Measurements from ENCODE around the gene COLEC12. TPM values are rescaled to one million over a fixed set of nuclear protein-coding genes. Genes with fewer than 3 reads are reported as not detected.

Gene COLEC12
- total RNA-seq, 2 donors from 2014 or later, result 1.9 to 4.7 TPM

DNA sequence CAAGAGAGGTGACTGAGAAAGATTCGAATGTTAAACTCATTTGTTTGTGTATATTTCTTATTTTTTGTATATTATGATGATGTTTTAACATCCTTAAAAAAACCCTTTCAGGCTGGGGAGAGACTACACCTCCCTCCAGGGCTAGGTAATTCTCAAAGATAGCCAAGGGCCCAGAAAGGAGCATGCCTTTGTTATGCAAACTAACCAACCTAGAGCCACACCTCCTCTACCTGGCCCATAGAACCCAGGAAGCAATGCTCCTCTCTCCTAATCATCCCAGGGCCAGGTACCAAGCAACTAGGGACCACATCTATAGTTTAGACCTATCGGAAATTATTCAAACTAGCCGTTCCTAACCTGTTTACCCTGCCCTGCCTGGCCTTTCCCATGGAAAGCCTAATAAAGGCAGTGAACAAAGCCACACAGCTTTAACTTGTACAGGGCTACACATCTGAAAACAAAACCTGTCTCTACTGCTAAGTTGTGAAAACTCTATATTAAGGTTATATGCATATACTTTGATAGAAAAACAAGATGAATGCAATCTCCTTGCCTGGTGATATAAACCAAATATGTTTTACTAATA lies 79.7 kb downstream of the COLEC12 start:
- Histone ChIP-seq H3K27ac (no peak overlapping the region), H3K9ac (ENCODE audit: low read depth in 2 of 2, low read length in 2 of 2) (no peak overlapping the region), H3K27me3 (no peaks in the 10 kb centered on the region), H3K36me3 (no peaks in the 10 kb centered on the region), H3K9me3 (no peaks in the 10 kb centered on the region), H3K4me1 (no peaks in the 10 kb centered on the region), H3K4me3 (no peak overlapping the region)
- intact Hi-C loops (cut with DNase I), result no loop called here
- no peak for DNase-seq
- TF ChIP-seq, protein P1, sequence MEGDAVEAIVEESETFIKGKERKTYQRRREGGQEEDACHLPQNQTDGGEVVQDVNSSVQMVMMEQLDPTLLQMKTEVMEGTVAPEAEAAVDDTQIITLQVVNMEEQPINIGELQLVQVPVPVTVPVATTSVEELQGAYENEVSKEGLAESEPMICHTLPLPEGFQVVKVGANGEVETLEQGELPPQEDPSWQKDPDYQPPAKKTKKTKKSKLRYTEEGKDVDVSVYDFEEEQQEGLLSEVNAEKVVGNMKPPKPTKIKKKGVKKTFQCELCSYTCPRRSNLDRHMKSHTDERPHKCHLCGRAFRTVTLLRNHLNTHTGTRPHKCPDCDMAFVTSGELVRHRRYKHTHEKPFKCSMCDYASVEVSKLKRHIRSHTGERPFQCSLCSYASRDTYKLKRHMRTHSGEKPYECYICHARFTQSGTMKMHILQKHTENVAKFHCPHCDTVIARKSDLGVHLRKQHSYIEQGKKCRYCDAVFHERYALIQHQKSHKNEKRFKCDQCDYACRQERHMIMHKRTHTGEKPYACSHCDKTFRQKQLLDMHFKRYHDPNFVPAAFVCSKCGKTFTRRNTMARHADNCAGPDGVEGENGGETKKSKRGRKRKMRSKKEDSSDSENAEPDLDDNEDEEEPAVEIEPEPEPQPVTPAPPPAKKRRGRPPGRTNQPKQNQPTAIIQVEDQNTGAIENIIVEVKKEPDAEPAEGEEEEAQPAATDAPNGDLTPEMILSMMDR (IDR thresholded peaks at IDR 0.05), result no peak

DNA sequence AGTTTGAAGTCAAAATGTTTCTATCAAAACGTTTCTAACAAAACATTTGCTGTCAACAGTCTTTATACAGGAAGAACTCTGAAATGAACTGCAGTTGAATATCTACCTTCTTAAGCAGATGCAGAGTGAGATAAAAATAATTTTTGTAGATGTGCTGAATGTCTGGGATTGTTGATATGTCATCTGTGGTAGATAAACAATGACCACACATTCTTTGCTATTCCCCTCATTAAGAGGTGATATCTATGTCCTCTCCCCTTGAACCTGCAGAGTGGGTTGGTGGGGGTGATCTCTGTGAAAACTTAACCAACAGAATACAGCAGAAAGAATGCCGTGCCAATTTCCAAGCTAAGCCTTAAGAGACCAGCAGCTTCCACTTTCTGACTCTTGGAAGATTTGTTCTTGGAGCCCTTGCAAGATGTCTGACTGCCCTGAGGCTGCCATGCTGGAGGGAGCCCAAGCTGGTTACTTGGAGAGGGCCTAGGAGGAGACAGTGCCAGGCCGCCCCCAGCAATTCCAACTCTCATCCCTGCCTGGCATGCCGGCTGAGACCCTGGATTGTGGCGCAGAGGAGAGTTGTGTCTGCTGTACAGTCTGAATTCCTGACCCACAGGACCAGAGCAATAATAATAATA lies 80.8 kb downstream of the COLEC12 start:
- no peak for DNase-seq
- Histone ChIP-seq H3K36me3 (no peaks in the 10 kb centered on the region), H3K27me3 (no peaks in the 10 kb centered on the region), H3K27ac (no peak overlapping the region), H3K9ac (ENCODE audit: low read depth in 2 of 2, low read length in 2 of 2) (no peak overlapping the region), H3K4me1 (no peaks in the 10 kb centered on the region), H3K4me3 (no peak overlapping the region), H3K9me3 (no peaks in the 10 kb centered on the region)
- TF ChIP-seq, protein P1 (IDR thresholded peaks at IDR 0.05), result no peak
- intact Hi-C loops (cut with DNase I), result no loop called here

- Histone ChIP-seq H3K36me3 (no peaks in the 10 kb centered on the region), H3K27ac (no peak overlapping the region), H3K4me3 (no peak overlapping the region), H3K9me3 (no peaks in the 10 kb centered on the region), H3K9ac (ENCODE audit: low read depth in 2 of 2, low read length in 2 of 2) (no peak overlapping the region), H3K4me1 (no peaks in the 10 kb centered on the region), H3K27me3 (no peaks in the 10 kb centered on the region)
- no peak for DNase-seq
- TF ChIP-seq, protein P1 (IDR thresholded peaks at IDR 0.05), result no peak
- intact Hi-C loops (cut with DNase I), result no loop called here
Observed at GRCh38 chr18:417495-417894, 83.0 kb downstream of the COLEC12 start.

- no peak overlapping the region for H3K4me3 ChIP-seq
- no peaks in the 10 kb centered on the region for H3K4me1 ChIP-seq
- H3K27me3 ChIP-seq, result no peaks in the 10 kb centered on the region
- TF ChIP-seq, protein P1 (IDR thresholded peaks at IDR 0.05), result no peak
- no peak for DNase-seq
- no peaks in the 10 kb centered on the region for H3K9me3 ChIP-seq
- H3K9ac ChIP-seq (ENCODE audit: low read depth in 2 of 2, low read length in 2 of 2), result no peak overlapping the region
- no peak overlapping the region for H3K27ac ChIP-seq
- no peaks in the 10 kb centered on the region for H3K36me3 ChIP-seq
- intact Hi-C loops (cut with DNase I), result no loop called here
Observed at GRCh38 chr18:416930-417329, 83.6 kb downstream of the COLEC12 start.

DNA sequence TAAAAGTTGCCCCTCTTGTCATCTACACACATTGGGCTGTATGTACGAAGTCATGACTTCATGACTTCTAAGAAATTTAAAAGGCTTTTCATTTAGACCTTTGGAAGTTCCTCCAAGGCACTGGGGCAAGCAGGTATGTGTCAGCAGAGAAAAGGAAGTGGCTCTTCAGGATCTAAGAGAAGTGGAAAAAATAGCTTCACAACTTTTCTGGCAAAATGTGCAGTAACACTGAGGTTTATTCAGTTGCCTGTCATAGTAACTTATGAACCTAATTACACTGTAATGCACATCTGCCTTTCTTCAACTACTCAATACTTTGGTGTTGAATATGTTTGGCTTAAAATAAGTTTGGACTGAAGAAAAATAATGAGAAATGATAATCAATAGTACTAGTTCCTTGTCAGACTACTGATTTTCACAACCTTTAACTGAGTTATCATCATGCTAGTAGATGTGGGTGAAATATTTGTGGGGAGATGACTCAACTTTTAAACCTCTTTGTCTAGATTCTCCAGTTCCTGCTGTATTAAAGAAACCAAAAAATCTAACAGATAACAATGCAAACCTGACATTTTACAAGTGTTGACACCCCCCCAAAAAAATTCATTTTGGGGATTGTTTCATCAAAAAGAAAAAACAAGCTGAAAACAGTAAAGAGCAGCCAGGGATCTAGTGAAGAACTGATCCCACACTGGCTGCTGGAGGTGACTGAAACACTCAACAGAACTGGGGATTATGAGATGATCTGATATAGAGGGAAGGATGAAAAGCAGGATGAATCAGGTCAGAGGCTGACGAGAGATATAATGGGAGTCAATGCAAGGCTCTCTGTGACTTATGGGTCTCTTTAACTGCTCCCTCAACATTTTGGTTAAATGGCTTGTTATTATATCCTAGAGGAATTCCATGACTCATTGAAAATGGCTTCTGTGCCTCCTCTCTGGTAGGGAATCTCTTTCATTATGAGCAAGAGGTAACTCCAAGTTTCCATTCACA lies 84.6 kb downstream of the COLEC12 start:
- Histone ChIP-seq H3K36me3 (no peaks in the 10 kb centered on the region), H3K27me3 (no peaks in the 10 kb centered on the region), H3K27ac (no peak overlapping the region), H3K9me3 (no peaks in the 10 kb centered on the region), H3K4me1 (no peaks in the 10 kb centered on the region), H3K9ac (ENCODE audit: low read depth in 2 of 2, low read length in 2 of 2) (no peak overlapping the region), H3K4me3 (no peak overlapping the region)
- DNase-seq, result no peak
- intact Hi-C loops (cut with DNase I), result no loop called here
- TF ChIP-seq, protein P1 (IDR thresholded peaks at IDR 0.05), result no peak

Data from colonic mucosa (tissue), 4 donors.